ENCODE measurements around the gene ABHD6.
"Not testable (repeated sequence)": the region's sequence is repeated elsewhere in the genome, so short reads cannot be mapped to it uniquely, and the experiment has no call there.

ABHD6 gene

DNA sequence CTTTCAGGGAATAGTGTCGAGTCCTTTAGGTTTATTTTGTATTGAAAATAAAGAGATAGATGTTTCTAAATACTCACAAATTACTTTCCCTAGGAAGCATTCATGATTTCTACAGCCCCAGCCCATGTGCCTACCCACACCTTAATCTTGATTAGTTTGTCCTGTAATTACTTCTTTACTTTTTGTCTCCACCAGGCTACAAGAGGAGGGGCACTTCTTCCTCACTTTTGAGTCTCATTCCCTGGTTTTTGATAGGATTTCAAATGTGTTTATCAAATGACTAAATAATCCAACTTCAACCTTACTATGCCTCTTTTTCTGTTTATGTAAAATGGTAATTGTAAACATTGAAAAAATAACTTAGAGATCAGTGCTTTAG, 96.9 kb downstream of the ABHD6 start:
- H3K4me2 ChIP-seq (ENCODE audit: low read length), result no peak overlapping the region
- H3K4me3 ChIP-seq (ENCODE audit: low read length), result no peak overlapping the region
- H3K9me3 ChIP-seq (ENCODE audit: insufficient read depth, low read length), result no peaks in the 10 kb centered on the region
- H3K36me3 ChIP-seq (replicated peaks; ENCODE audit: low read depth, low read length), result no peaks in the 10 kb centered on the region
- TF ChIP-seq EZH2phosphoT487 (IDR thresholded peaks at IDR 0.05; ENCODE audit: low read depth), result no peak
- TF ChIP-seq, protein P1, sequence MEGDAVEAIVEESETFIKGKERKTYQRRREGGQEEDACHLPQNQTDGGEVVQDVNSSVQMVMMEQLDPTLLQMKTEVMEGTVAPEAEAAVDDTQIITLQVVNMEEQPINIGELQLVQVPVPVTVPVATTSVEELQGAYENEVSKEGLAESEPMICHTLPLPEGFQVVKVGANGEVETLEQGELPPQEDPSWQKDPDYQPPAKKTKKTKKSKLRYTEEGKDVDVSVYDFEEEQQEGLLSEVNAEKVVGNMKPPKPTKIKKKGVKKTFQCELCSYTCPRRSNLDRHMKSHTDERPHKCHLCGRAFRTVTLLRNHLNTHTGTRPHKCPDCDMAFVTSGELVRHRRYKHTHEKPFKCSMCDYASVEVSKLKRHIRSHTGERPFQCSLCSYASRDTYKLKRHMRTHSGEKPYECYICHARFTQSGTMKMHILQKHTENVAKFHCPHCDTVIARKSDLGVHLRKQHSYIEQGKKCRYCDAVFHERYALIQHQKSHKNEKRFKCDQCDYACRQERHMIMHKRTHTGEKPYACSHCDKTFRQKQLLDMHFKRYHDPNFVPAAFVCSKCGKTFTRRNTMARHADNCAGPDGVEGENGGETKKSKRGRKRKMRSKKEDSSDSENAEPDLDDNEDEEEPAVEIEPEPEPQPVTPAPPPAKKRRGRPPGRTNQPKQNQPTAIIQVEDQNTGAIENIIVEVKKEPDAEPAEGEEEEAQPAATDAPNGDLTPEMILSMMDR (IDR thresholded peaks at IDR 0.05; ENCODE audit: low read depth, low read length), result no peak
- no peaks in the 10 kb centered on the region for H3K27me3 ChIP-seq (ENCODE audit: low read depth, low read length)
- no peak overlapping the region for H3K27ac ChIP-seq (ENCODE audit: low read length)
- no peaks in the 10 kb centered on the region for H4K20me1 ChIP-seq (ENCODE audit: insufficient read depth, low read length)
- H2AFZ ChIP-seq (ENCODE audit: low read depth, low read length), result no peak overlapping the region
- H3K79me2 ChIP-seq (ENCODE audit: low read length), result peaks cover 10% of the 10 kb centered on the region; the same call in 1 of the 2 replicates
- H3K4me1 ChIP-seq (ENCODE audit: low read length), result peaks cover 13% of the 10 kb centered on the region
- H3K9ac ChIP-seq (ENCODE audit: low read length), result no peak overlapping the region

DNA sequence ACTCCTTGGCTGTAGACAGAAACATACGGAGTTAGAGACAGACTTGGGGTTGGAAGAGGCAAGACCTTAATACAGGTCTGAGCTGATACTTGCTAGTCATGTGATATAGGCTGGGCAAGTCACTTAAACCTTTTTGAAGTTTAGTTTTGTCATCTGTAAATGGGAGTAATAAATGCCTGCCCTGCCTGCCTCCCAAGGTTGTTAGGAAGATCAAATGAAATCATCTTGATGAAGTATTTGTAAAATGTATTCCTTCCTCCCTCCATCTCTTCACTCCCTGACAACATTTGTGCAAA, 98.0 kb downstream of the ABHD6 start:
- H3K9ac ChIP-seq (ENCODE audit: low read length), result no peak overlapping the region
- H2AFZ ChIP-seq (ENCODE audit: low read depth, low read length), result no peak overlapping the region
- no peaks in the 10 kb centered on the region for H3K9me3 ChIP-seq (ENCODE audit: insufficient read depth, low read length)
- H3K27me3 ChIP-seq (ENCODE audit: low read depth, low read length), result no peaks in the 10 kb centered on the region
- no peaks in the 10 kb centered on the region for H3K36me3 ChIP-seq (replicated peaks; ENCODE audit: low read depth, low read length)
- H3K27ac ChIP-seq (ENCODE audit: low read length), result no peak overlapping the region
- H3K79me2 ChIP-seq (ENCODE audit: low read length), result peaks cover 10% of the 10 kb centered on the region; the same call in 1 of the 2 replicates
- H3K4me3 ChIP-seq (ENCODE audit: low read length), result no peak overlapping the region
- TF ChIP-seq, protein P1 (IDR thresholded peaks at IDR 0.05; ENCODE audit: low read depth, low read length), result no peak
- no peak for TF ChIP-seq EZH2phosphoT487 (IDR thresholded peaks at IDR 0.05; ENCODE audit: low read depth)
- no peaks in the 10 kb centered on the region for H4K20me1 ChIP-seq (ENCODE audit: insufficient read depth, low read length)
- H3K4me2 ChIP-seq (ENCODE audit: low read length), result no peak overlapping the region
- H3K4me1 ChIP-seq (ENCODE audit: low read length), result peaks cover 13% of the 10 kb centered on the region

DNA sequence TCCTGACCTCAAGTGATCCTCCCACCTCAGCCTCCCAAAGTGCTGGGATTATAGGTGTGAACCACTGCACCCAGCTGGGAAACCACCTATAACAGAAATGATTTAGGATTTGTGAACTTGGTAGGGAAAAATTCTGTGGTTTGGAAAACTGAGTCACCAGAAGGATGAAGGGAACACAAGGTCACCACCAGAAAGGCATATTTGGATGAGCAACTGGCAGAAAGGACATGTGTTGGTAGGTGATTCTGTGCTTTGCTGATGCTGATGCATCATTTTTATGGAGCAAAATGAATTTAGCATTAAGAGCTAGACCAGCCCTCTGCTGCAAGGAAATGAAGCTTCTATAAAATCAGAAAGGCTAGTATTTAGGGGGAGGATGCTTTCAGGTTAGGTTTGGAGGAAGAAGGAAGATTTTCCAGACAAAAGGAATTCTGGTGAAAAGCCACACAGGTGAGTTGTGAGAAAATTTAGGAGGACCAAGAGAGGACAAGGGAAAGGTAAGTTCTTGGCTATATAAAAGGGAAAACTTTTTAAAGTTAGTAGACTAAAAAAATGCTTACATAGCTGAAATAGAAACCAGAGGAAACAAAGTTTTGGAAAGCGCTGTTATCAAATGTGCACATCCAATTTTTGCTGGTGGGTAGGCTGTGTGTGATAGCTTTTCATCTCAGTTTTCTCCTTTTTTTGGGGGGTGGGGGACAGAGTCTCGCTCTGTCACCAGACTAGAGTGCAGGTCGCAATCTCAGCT, 98.7 kb downstream of the ABHD6 start:
- TF ChIP-seq EZH2phosphoT487 (IDR thresholded peaks at IDR 0.05; ENCODE audit: low read depth), result no peak
- TF ChIP-seq, protein P1 (IDR thresholded peaks at IDR 0.05; ENCODE audit: low read depth, low read length), result no peak
- Histone ChIP-seq H3K36me3 (replicated peaks; ENCODE audit: low read depth, low read length) (no peaks in the 10 kb centered on the region), H3K9ac (ENCODE audit: low read length) (no peak overlapping the region), H3K4me2 (ENCODE audit: low read length) (no peak overlapping the region), H3K27me3 (ENCODE audit: low read depth, low read length) (no peaks in the 10 kb centered on the region), H3K79me2 (ENCODE audit: low read length) (peaks cover 10% of the 10 kb centered on the region; the same call in 1 of the 2 replicates), H3K9me3 (ENCODE audit: insufficient read depth, low read length) (no peaks in the 10 kb centered on the region), H2AFZ (ENCODE audit: low read depth, low read length) (no peak overlapping the region), H3K4me1 (ENCODE audit: low read length) (peaks cover 13% of the 10 kb centered on the region), H3K27ac (ENCODE audit: low read length) (no peak overlapping the region), H3K4me3 (ENCODE audit: low read length) (no peak overlapping the region), H4K20me1 (ENCODE audit: insufficient read depth, low read length) (no peaks in the 10 kb centered on the region)

DNA sequence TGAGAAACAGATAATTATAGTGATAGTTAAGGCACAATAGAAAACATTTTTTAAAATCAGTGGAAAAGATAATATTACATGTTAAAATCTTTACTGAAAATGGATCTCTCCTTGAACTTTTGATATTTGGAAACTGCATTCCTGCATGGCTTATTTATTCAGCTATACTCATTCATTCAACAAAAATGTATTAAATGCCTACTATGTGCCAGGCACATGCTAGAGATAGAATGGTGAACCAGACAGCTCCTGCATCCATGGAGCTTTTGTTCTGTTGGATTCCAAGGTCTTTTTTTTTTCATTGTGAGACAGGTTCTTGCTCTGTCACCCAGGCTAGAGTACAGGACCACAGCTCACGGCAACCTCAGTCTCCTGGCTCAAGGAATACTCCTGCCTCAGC, 99.6 kb downstream of the ABHD6 start:
- peaks cover 10% of the 10 kb centered on the region for H3K4me1 ChIP-seq (ENCODE audit: low read length)
- H2AFZ ChIP-seq (ENCODE audit: low read depth, low read length), result no peak overlapping the region
- TF ChIP-seq, protein P1 (IDR thresholded peaks at IDR 0.05; ENCODE audit: low read depth, low read length), result no peak
- no peak for TF ChIP-seq EZH2phosphoT487 (IDR thresholded peaks at IDR 0.05; ENCODE audit: low read depth)
- no peak overlapping the region for H3K4me3 ChIP-seq (ENCODE audit: low read length)
- no peaks in the 10 kb centered on the region for H3K9me3 ChIP-seq (ENCODE audit: insufficient read depth, low read length)
- H3K36me3 ChIP-seq (replicated peaks; ENCODE audit: low read depth, low read length), result no peaks in the 10 kb centered on the region
- no peaks in the 10 kb centered on the region for H4K20me1 ChIP-seq (ENCODE audit: insufficient read depth, low read length)
- no peak overlapping the region for H3K9ac ChIP-seq (ENCODE audit: low read length)
- no peak overlapping the region for H3K4me2 ChIP-seq (ENCODE audit: low read length)
- H3K79me2 ChIP-seq (ENCODE audit: low read length), result peaks cover 10% of the 10 kb centered on the region; the same call in 1 of the 2 replicates
- H3K27ac ChIP-seq (ENCODE audit: low read length), result no peak overlapping the region
- no peaks in the 10 kb centered on the region for H3K27me3 ChIP-seq (ENCODE audit: low read depth, low read length)

DNA sequence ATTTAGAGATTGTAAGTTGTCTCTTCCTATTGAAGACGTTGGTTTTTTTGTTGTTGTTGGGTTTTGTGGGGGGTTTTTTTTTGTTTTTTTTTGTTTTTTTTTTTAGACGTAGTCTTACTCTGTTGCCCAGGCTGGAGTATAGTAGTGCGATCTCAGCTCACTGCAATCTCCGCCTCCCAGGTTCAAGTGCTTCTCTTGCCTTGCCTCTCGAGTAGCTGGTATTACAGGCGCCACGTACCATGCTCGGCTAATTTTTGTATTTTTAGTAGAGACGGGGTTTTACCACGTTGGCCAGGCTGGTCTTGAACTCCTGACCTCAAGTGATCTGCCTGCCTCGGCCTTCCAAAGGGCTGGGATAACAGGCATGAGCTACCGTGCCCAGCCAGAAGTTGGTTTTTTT, 101.6 kb downstream of the ABHD6 start:
- not testable (repeated sequence) for H3K4me2 ChIP-seq (ENCODE audit: low read length); H3K4me1 ChIP-seq (ENCODE audit: low read length); H3K27ac ChIP-seq (ENCODE audit: low read length); H3K9me3 ChIP-seq (ENCODE audit: insufficient read depth, low read length); H3K9ac ChIP-seq (ENCODE audit: low read length); H3K79me2 ChIP-seq (ENCODE audit: low read length); H4K20me1 ChIP-seq (ENCODE audit: insufficient read depth, low read length); H3K27me3 ChIP-seq (ENCODE audit: low read depth, low read length); H2AFZ ChIP-seq (ENCODE audit: low read depth, low read length); H3K36me3 ChIP-seq (replicated peaks; ENCODE audit: low read depth, low read length); H3K4me3 ChIP-seq (ENCODE audit: low read length)
